Cardiac muscle cell (in vitro differentiated cells and primary cell): ENCODE measurements around the gene RXRB. TPM values are rescaled to one million over a fixed set of nuclear protein-coding genes. Genes with fewer than 3 reads are reported as not detected.

Experiments
- DNase-seq, 2 donors: peaks; one replicate each; pipeline versions ENCODE4 v3.0.0 to v3.0.0-alpha.2; 2010 to 2017; ENCODE audit warnings: low read depth in 1 of 2, low spot score in 1 of 2
- H3K27ac ChIP-seq: fragments of 200-600 bp; sonication (generic); 2 replicates; pipeline ENCODE4 v1.5.1; 2016
- H3K27me3 ChIP-seq: fragments of 200-600 bp; sonication (generic); 2 replicates; pipeline ENCODE4 v1.6.0; 2016; ENCODE audit warnings: control low read depth
- H3K36me3 ChIP-seq: fragments of 200-600 bp; sonication (generic); 2 replicates; pipeline ENCODE4 v1.5.1; 2016; ENCODE audit warnings: control low read depth
- H3K4me1 ChIP-seq: fragments of 200-600 bp; sonication (generic); 2 replicates; pipeline ENCODE4 v1.8.1; 2017; ENCODE audit warnings: low read depth, mild to moderate bottlenecking, mixed run types
- H3K4me3 ChIP-seq: fragments of 200-600 bp; sonication (generic); 2 replicates; pipeline ENCODE4 v1.5.1; 2016; ENCODE audit warnings: mild to moderate bottlenecking
- H3K9me3 ChIP-seq: fragments of 200-600 bp; sonication (generic); 2 replicates; pipeline ENCODE4 v1.5.1; 2017; ENCODE audit warnings: low read depth, mild to moderate bottlenecking, control low read depth
- polyA plus RNA-seq: library from polyadenylated mRNA; unstranded; fragments of >200 nt; fragmentation: Nextera tagmentation; extraction: Ambion mirVana; gene quantifications from 2 replicates; pipeline ENCODE4 v1.2.1, GENCODE V29; 2016
- total RNA-seq: library from RNA; depleted of rRNA; stranded (reverse); fragments of >200 nt; gene quantifications from 2 replicates; pipeline ENCODE4 v1.2.3, GENCODE V29; 2016
- TF ChIP-seq, protein P1 (sequence below): IDR thresholded peaks from 2 replicates; pipeline ENCODE4 v1.5.1; 2012; ENCODE audit warnings: low read depth, mild to moderate bottlenecking, low read length

The RXRB gene
- total and polyA plus RNA-seq, 2 experiments from 2014 or later, result 37.8 to 46.7 TPM

DNA sequence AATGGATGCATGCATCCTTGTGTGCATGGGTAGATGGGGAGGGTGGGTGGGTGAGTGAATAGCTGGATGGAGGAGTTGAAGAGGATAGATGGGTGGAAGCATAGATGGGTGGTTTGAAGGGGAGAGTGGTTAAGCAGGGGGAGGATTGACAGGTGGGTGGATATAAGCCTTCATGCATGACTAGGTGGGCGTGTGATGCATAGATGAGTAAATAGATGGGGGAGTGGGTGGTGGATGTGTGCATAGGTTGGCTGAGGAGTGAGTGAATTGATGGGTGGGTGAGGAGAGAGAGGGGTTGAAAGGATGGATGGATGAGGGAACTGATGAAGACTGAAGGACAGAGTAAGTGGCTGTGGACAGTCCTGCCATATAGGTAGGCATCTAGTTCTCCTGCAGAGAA, 12.7 kb downstream of the RXRB start:
- Histone ChIP-seq H3K36me3 (no peaks in the 10 kb centered on the region), H3K4me3 (no peak overlapping the region), H3K27me3 (no peaks in the 10 kb centered on the region), H3K27ac (no peak overlapping the region), H3K4me1 (peaks cover 14% of the 10 kb centered on the region), H3K9me3 (no peaks in the 10 kb centered on the region)
- TF ChIP-seq, protein P1, sequence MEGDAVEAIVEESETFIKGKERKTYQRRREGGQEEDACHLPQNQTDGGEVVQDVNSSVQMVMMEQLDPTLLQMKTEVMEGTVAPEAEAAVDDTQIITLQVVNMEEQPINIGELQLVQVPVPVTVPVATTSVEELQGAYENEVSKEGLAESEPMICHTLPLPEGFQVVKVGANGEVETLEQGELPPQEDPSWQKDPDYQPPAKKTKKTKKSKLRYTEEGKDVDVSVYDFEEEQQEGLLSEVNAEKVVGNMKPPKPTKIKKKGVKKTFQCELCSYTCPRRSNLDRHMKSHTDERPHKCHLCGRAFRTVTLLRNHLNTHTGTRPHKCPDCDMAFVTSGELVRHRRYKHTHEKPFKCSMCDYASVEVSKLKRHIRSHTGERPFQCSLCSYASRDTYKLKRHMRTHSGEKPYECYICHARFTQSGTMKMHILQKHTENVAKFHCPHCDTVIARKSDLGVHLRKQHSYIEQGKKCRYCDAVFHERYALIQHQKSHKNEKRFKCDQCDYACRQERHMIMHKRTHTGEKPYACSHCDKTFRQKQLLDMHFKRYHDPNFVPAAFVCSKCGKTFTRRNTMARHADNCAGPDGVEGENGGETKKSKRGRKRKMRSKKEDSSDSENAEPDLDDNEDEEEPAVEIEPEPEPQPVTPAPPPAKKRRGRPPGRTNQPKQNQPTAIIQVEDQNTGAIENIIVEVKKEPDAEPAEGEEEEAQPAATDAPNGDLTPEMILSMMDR, result no peak
- DNase-seq, result no peak

- no peaks in the 10 kb centered on the region for H3K36me3 ChIP-seq
- H3K4me3 ChIP-seq, result no peak overlapping the region
- H3K27me3 ChIP-seq, result no peaks in the 10 kb centered on the region
- TF ChIP-seq, protein P1, result no peak
- H3K27ac ChIP-seq, result no peak overlapping the region
- H3K4me1 ChIP-seq, result peaks cover under 1% of the 10 kb centered on the region
- no peak for DNase-seq
- H3K9me3 ChIP-seq, result no peaks in the 10 kb centered on the region
These were observed 14.7 kb downstream of the RXRB start for GRCh38 chr6:33185654-33186187.

DNA sequence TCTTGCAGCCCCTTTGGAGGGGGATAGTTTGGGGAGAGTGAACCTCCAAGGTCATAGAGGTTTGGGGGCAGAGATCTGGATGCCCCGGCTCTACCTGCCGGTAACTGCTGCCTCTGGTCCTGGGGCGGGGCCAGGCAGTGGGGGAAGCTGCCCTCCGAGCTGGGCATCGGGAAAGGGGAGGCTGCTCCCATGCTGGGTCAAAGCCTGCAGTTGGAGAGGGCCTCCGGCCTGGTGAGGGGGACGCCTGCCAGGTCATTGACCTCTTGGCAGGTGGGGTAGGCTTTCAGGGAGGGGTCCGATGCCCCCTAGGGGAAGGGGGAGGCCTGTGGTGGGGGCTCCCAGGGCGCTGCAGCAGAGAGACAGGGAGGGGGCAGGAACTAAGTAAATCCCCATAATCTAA, 15.3 kb downstream of the RXRB start:
- Histone ChIP-seq H3K27me3 (no peaks in the 10 kb centered on the region), H3K4me1 (no peaks in the 10 kb centered on the region), H3K4me3 (no peak overlapping the region), H3K36me3 (no peaks in the 10 kb centered on the region), H3K9me3 (no peaks in the 10 kb centered on the region), H3K27ac (no peak overlapping the region)
- TF ChIP-seq, protein P1, result no peak
- DNase-seq, result no peak

- no peak overlapping the region for H3K27ac ChIP-seq
- no peaks in the 10 kb centered on the region for H3K27me3 ChIP-seq
- no peaks in the 10 kb centered on the region for H3K36me3 ChIP-seq
- TF ChIP-seq, protein P1, result no peak
- no peaks in the 10 kb centered on the region for H3K9me3 ChIP-seq
- H3K4me1 ChIP-seq, result no peaks in the 10 kb centered on the region
- no peak for DNase-seq
- no peak overlapping the region for H3K4me3 ChIP-seq
These were observed 17.3 kb downstream of the RXRB start for GRCh38 chr6:33183071-33183683.

DNA sequence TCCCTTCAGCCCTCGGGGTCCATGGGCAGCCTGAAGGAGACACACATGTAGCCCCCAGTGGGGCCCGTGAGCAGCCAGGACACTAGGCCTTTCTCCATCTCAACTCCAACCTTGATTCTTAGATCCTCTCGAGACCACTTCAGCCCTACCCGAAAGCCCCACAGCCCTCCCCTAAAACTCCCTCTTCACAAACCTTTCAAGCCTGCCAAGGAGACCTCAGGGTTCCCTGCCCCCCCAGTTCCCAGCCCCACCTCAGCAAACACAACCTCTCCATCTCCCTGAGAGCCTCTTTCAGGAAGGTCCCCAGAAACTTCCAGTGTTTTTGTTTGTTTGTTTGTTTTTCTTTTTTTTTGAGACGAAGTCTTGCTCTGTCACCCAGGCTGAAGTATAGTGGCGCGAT, 19.3 kb downstream of the RXRB start:
- TF ChIP-seq, protein P1, result no peak
- no peak overlapping the region for H3K4me3 ChIP-seq

More for the DNA sequence above, 19.3 kb downstream of the RXRB start:
- Histone ChIP-seq H3K4me1 (no peaks in the 10 kb centered on the region), H3K36me3 (no peaks in the 10 kb centered on the region), H3K27ac (no peak overlapping the region), H3K9me3 (no peaks in the 10 kb centered on the region), H3K27me3 (no peaks in the 10 kb centered on the region)
- DNase-seq, result no peak
